ENCODE data around the gene AIMP2.
"Not testable (repeated sequence)": the region's sequence is repeated elsewhere in the genome, so short reads cannot be mapped to it uniquely, and the experiment has no call there.

The AIMP2 gene

GRCh38 chr7:6026011-6026819 lies 17.1 kb downstream of the AIMP2 start:
- peak in 20 of 51 donors; percentile 2 to 29 (median 7) for DNase-seq

- DNase-seq = no peak
These were observed 17.8 kb downstream of the AIMP2 start for GRCh38 chr7:6026820-6027311.

GRCh38 chr7:6027806-6028365 lies 18.8 kb downstream of the AIMP2 start:
- no peak for DNase-seq

- DNase-seq = no peak
These were observed 19.5 kb downstream of the AIMP2 start for GRCh38 chr7:6028563-6028962.

- DNase-seq = no peak
These were observed 21.9 kb downstream of the AIMP2 start, which contains the start of gene ANKRD61 for GRCh38 chr7:6030988-6031387. Gene ANKRD61, plus strand, starts transcription at chr7:6031376. Its CDS starts 0 bp downstream, at chr7:6031376.

GRCh38 chr7:6031567-6031966 lies 22.5 kb downstream of the AIMP2 start:
- DNase-seq = no peak

GRCh38 chr7:6032167-6032566 lies 23.1 kb downstream of the AIMP2 start:
- DNase-seq = no peak

GRCh38 chr7:6032641-6033040 lies 23.6 kb downstream of the AIMP2 start:
- DNase-seq = no peak

GRCh38 chr7:6035165-6035564 lies 26.1 kb downstream of the AIMP2 start:
- DNase-seq = no peak

- no peak for DNase-seq
These were observed 26.6 kb downstream of the AIMP2 start for GRCh38 chr7:6035686-6036085.

GRCh38 chr7:6049780-6050179 lies 40.7 kb downstream of the AIMP2 start:
- DNase-seq = no peak

GRCh38 chr7:6051185-6051584 lies 42.1 kb downstream of the AIMP2 start:
- DNase-seq = not testable (repeated sequence)

GRCh38 chr7:6056616-6057015 lies 47.5 kb downstream of the AIMP2 start:
- DNase-seq = no peak

GRCh38 chr7:6057316-6058129 lies 48.5 kb downstream of the AIMP2 start:
- DNase-seq = no peak

GRCh38 chr7:6059941-6060340 lies 50.9 kb downstream of the AIMP2 start:
- DNase-seq = not testable (repeated sequence)

- no peak for DNase-seq
These were observed 62.3 kb downstream of the AIMP2 start for GRCh38 chr7:6071406-6071805.

Measured in hypothalamus (tissue), 51 donors.